Raji (cell line): Measurements from ENCODE around the gene MGLL.

Source experiments
- POLR2A ChIP-seq: IDR thresholded peaks from 2 replicates; pipeline ENCODE4 v1.6.1; 2011; ENCODE audit warnings: low read depth, low read length, control low read depth; ENCODE audit not compliant: insufficient read depth

MGLL gene

GRCh38 chr3:127847236-127847720 is 25.0 kb upstream of the MGLL start:
- no peak for TF ChIP-seq POLR2A

GRCh38 chr3:127846576-127846975 is 24.3 kb upstream of the MGLL start:
- no peak for TF ChIP-seq POLR2A

- no peak for TF ChIP-seq POLR2A
Measured at GRCh38 chr3:127844326-127844942, 22.1 kb upstream of the MGLL start.

- no peak for TF ChIP-seq POLR2A
Measured at GRCh38 chr3:127840671-127841070, 18.4 kb upstream of the MGLL start.

- no peak for TF ChIP-seq POLR2A
Measured at GRCh38 chr3:127839099-127839498, 16.8 kb upstream of the MGLL start.

- no peak for TF ChIP-seq POLR2A
Measured at GRCh38 chr3:127835993-127836882, 13.9 kb upstream of the MGLL start.

GRCh38 chr3:127834771-127835170 is 12.5 kb upstream of the MGLL start:
- no peak for TF ChIP-seq POLR2A

- no peak for TF ChIP-seq POLR2A
Measured at GRCh38 chr3:127833281-127834032, 11.1 kb upstream of the MGLL start.

GRCh38 chr3:127831723-127832172 is 9.4 kb upstream of the MGLL start:
- no peak for TF ChIP-seq POLR2A

- no peak for TF ChIP-seq POLR2A
Measured at GRCh38 chr3:127829537-127829936, 7.2 kb upstream of the MGLL start.

- TF ChIP-seq POLR2A, result no peak
Measured at GRCh38 chr3:127827808-127828207, 5.5 kb upstream of the MGLL start.

- TF ChIP-seq POLR2A, result no peak
Measured at GRCh38 chr3:127825756-127826155, 3.4 kb upstream of the MGLL start.

- TF ChIP-seq POLR2A, result no peak
Measured at GRCh38 chr3:127824151-127824825, 2.0 kb upstream of the MGLL start.

GRCh38 chr3:127823426-127823857 is 1.1 kb upstream of the MGLL start:
- no peak for TF ChIP-seq POLR2A
